ENCODE measurements around the gene ZSWIM1. TPM values are rescaled to one million over a fixed set of nuclear protein-coding genes. Genes with fewer than 3 reads are reported as not detected.

Gene ZSWIM1
- total RNA-seq, 1 experiment from 2014 or later: 13.0 TPM

DNA sequence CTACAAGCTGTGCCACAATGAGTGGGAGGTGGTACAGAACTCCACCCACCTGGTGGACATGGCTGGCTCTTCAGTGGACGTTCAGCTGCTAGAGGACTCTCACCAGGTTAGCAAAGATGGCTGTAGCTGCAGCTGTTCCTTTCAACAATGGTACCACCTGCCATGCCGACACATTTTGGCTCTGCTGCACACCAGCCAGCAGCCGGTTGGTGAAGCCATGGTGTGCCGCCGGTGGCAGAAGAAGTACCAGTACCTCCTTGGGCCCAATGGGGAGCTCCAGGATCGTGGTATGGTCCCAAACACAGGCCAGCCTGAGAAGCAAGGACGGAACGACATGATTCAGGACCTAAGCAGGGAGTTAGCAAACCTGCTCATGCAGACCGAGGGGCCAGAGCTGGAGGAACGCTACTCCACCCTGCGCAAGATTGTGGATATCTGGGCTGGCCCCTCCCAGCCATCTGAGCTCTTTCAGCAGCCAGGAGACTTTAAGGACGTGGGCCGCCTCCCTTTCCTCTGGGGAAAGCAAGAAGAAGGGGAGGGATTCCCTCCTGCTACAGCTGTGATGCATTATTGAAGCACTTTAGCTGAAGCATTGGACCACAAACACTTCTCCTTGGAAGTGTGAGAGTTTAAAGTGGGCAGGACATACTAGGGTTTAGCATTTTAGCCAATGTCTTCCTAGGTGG is 2.8 kb upstream of the ZSWIM1 start:
- no peak overlapping the region for H3K27ac ChIP-seq (ENCODE audit: low read depth, low read length)
- H3K4me3 ChIP-seq (replicated peaks in 1 of 2; ENCODE audit: low read depth in 1 of 2, low read length in 2 of 2): no peak overlapping the region
- no peaks in the 10 kb centered on the region for H3K9me3 ChIP-seq (ENCODE audit: control insufficient read depth in 1 of 2, insufficient read depth in 1 of 2, low read depth in 1 of 2, low read length in 2 of 2)
- ChIA-PET POLR2A (no interaction called here), RAD21 (ENCODE audit: low non-redundant PET in 1 of 2, low total read pairs in 2 of 2, uncharacterized antibody in 2 of 2, unreplicated experiment in 2 of 2) (no interaction called here), CTCF (no interaction called here)
- H4K20me1 ChIP-seq (ENCODE audit: insufficient read depth): no peaks in the 10 kb centered on the region
- H3K27me3 ChIP-seq (ENCODE audit: insufficient read depth, low read length): no peaks in the 10 kb centered on the region
- TF ChIP-seq EZH2phosphoT487 (IDR thresholded peaks at IDR 0.05; ENCODE audit: borderline replicate concordance): no peak
- TF ChIP-seq SP1 (IDR thresholded peaks at IDR 0.05; ENCODE audit: low read depth): no peak
- TF ChIP-seq EGR1 (IDR thresholded peaks at IDR 0.05; ENCODE audit: low read depth): no peak
- TF ChIP-seq, protein P1, sequence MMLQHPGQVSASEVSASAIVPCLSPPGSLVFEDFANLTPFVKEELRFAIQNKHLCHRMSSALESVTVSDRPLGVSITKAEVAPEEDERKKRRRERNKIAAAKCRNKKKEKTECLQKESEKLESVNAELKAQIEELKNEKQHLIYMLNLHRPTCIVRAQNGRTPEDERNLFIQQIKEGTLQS (IDR thresholded peaks at IDR 0.05): no peak
- no peak for TF ChIP-seq FOSL1 (IDR thresholded peaks at IDR 0.05; ENCODE audit: low read depth)
- no peak for TF ChIP-seq YY1 (IDR thresholded peaks at IDR 0.05; ENCODE audit: extremely low read depth, insufficient replicate concordance, low read depth, low read length)
- TF ChIP-seq POLR2AphosphoS5 (IDR thresholded peaks at IDR 0.05; ENCODE audit: low read depth, low read length): no peak
- no peak for TF ChIP-seq CBX3 (IDR thresholded peaks at IDR 0.05; ENCODE audit: low read depth)
- H2AFZ ChIP-seq (ENCODE audit: low read depth, low read length, poor library complexity, severe bottlenecking): no peak overlapping the region
- H3K4me2 ChIP-seq (ENCODE audit: low read length): no peak overlapping the region
- intact Hi-C loops (cut with micrococcal nuclease): no loop called here
- peaks cover 3 to 10% of the 10 kb centered on the region in 2 experiments; a peak in 1 of 4 replicates for H3K36me3 ChIP-seq (ENCODE audit: control insufficient read depth in 1 of 2, insufficient read depth in 2 of 2, low read length in 2 of 2)
- DNase-seq (ENCODE audit: low read depth, low spot score): no peak
- ATAC-seq: no peak
- no peak overlapping the region for H3K9ac ChIP-seq (ENCODE audit: low read length)
- no TSS peak for BruUV-seq (replicated peaks)
- H3K9me2 ChIP-seq (ENCODE audit: insufficient read depth): no peaks in the 10 kb centered on the region
- 0 out of 4 replicates have a peak, but pooled peaks cover 0 to 8% of the 10 kb centered on the region in 2 experiments for H3K4me1 ChIP-seq (ENCODE audit: control insufficient read depth in 1 of 2, insufficient read depth in 2 of 2, low read length in 2 of 2)
- H3K79me2 ChIP-seq (ENCODE audit: insufficient read depth, low read length): peaks cover 16% of the 10 kb centered on the region

DNA sequence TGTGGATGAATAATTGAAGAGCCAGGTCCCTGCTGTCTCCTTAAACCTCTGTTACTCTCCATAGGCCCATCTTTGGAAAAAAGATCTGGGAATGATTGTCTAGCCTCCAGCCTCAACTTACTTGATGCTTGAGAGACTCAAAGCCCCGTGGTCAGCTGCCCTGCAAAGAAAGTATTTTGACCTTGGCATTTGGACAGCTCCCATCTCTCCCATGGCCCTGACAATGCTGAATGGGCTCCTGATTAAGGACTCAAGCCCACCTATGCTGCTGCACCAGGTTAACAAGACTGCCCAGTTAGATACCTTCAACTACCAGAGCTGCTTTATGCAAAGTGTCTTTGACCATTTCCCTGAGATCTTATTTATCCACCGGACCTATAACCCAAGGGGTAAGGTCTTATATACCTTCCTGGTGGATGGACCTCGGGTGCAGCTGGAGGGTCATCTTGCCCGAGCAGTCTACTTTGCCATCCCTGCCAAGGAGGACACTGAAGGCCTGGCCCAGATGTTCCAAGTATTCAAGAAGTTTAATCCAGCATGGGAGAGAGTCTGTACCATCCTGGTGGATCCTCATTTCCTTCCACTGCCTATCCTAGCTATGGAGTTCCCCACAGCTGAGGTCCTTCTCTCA is 1.6 kb downstream of the ZSWIM1 start:
- Histone ChIP-seq H3K27ac (ENCODE audit: low read depth, low read length) (no peak overlapping the region), H3K9me2 (ENCODE audit: insufficient read depth) (no peaks in the 10 kb centered on the region), H3K9ac (ENCODE audit: low read length) (no peak overlapping the region), H3K9me3 (ENCODE audit: control insufficient read depth in 1 of 2, insufficient read depth in 1 of 2, low read depth in 1 of 2, low read length in 2 of 2) (no peaks in the 10 kb centered on the region), H3K27me3 (ENCODE audit: insufficient read depth, low read length) (no peaks in the 10 kb centered on the region), H3K36me3 (ENCODE audit: control insufficient read depth in 1 of 2, insufficient read depth in 2 of 2, low read length in 2 of 2) (peaks cover 8 to 18% of the 10 kb centered on the region in 2 experiments; a peak in 2 of 4 replicates), H3K4me2 (ENCODE audit: low read length) (peak overlapping the region; percentile 76; the same call in 1 of the 2 replicates), H3K4me1 (ENCODE audit: control insufficient read depth in 1 of 2, insufficient read depth in 2 of 2, low read length in 2 of 2) (peaks cover 16 to 27% of the 10 kb centered on the region in 2 experiments), H4K20me1 (ENCODE audit: insufficient read depth) (no peaks in the 10 kb centered on the region), H2AFZ (ENCODE audit: low read depth, low read length, poor library complexity, severe bottlenecking) (no peak overlapping the region), H3K79me2 (ENCODE audit: insufficient read depth, low read length) (peaks cover 19% of the 10 kb centered on the region), H3K4me3 (replicated peaks in 1 of 2; ENCODE audit: low read depth in 1 of 2, low read length in 2 of 2) (no peak overlapping the region)
- ATAC-seq (no peak), DNase-seq (ENCODE audit: low read depth, low spot score) (no peak)
- TF ChIP-seq FOSL1 (IDR thresholded peaks at IDR 0.05; ENCODE audit: low read depth): no peak
- TF ChIP-seq POLR2A (IDR thresholded peaks at IDR 0.05; ENCODE audit: borderline replicate concordance, extremely low read depth, insufficient read depth, insufficient read length): no peak
- TF ChIP-seq, protein P2, sequence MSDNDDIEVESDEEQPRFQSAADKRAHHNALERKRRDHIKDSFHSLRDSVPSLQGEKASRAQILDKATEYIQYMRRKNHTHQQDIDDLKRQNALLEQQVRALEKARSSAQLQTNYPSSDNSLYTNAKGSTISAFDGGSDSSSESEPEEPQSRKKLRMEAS (IDR thresholded peaks at IDR 0.05): no peak
- intact Hi-C loops (cut with micrococcal nuclease): no loop called here
- ChIA-PET CTCF (no interaction called here), POLR2A (interaction anchor here (2.3 kb wide), 1 partner anchor 25 kb away, joined by 8 read pairs; the partner anchor contains the start of genes ACOT8 and ZSWIM3), RAD21 (ENCODE audit: low non-redundant PET in 1 of 2, low total read pairs in 2 of 2, uncharacterized antibody in 2 of 2, unreplicated experiment in 2 of 2) (no interaction called here)
- no TSS peak for BruUV-seq (replicated peaks)

Measured in HCT116 (cell line).